ENCODE results near the gene CNRIP1. TPM values are rescaled to one million over a fixed set of nuclear protein-coding genes. Genes with fewer than 3 reads are reported as not detected.

The CNRIP1 gene
- total RNA-seq, 8 experiments from 2014 or later, result 16.9 to 59.1 (median 40.2) TPM

Other genes starting within 250 kb of the CNRIP1 start
- gene PNO1, start 162.1 kb downstream of the CNRIP1 start, total RNA-seq, result 10 to 100 TPM; 10.7 to 35.8 (median 16.8) TPM
- gene PPP3R1, start 67.4 kb downstream of the CNRIP1 start, total RNA-seq, result 10 to 100 TPM; 26.4 to 55.1 (median 39.6) TPM
- 1 to 10 TPM in 2 of 8 experiments, under 1 TPM in 5, not detected in 1; 0.17 to 1.6 (median 0.87) TPM for gene PLEK, start 45.3 kb upstream of the CNRIP1 start, total RNA-seq
- gene FBXO48, start 147.3 kb upstream of the CNRIP1 start, total RNA-seq, result 1 to 10 TPM in 3 of 8 experiments, under 1 TPM in 5; 0.54 to 1.5 (median 0.82) TPM
- 1 to 10 TPM; 1.8 to 3.9 (median 3.0) TPM for gene APLF, start 147.6 kb upstream of the CNRIP1 start, total RNA-seq